CD4-positive, alpha-beta T cell treated with Interleukin-17A for 4 hours (primary cell): ENCODE measurements around the gene AUTS2.
"Not testable (repeated sequence)": the region's sequence is repeated elsewhere in the genome, so short reads cannot be mapped to it uniquely, and the experiment has no call there.

Source experiments
- DNase-seq: peaks from one replicate; pipeline ENCODE4 v3.0.0-alpha.2; 2020; ENCODE audit warnings: mixed read lengths

The AUTS2 gene

DNA sequence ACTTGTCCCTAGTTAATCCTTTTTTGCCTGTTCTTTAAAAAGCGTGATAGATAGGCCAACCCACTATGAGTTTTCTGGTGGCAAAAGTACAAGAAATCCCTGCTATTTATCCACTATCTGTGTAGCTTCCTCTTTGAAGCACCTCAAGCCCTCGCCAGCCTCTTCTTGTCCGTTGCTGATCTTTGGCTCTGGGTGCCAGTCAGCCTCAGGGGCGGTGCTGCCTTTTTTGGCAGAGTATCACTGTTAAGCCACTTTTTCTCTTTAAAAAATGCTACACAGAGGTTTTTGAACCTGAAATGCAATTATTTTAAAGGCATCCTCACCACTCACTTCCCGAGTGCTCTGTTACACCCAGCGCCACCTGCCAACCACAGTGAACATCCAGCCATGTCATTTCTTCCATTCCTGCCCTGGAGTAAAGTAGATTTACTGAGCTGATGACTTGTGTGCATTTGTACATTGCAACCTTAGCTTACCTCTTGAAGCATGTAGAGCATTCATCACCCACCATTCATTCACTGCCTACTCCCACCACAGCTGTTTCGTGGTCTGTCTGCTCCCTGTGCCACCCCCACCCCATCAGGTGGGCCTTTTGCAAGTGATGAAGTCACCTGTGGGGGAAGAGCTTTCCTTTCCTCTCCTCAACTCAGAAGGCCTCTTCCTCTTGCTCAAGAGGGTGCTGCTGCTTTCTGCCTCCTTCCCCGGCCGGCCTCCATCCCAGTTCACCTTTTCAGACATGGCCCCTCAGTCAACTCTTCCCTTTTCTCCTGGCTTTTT lies 1119.5 kb downstream of the AUTS2 start:
- no peak for DNase-seq

DNA sequence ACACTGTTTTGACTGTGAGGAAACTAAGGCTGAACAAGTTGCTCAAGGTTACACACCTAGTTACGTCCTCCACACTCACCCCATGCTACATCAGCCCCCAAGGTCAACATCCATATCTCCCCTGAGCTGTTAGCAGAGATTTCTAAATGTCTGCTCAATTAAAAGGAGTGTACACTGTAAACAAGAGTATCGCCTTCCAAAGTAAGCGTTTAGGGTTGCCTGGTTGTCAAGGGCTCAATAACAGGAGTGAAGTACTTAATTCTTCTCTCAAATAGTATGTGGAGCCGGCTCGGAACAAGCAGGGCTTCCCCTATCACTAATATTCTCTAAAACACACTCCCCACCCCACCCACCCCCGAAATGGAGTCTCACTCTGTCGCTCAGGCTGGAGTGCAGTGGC lies 1120.8 kb downstream of the AUTS2 start:
- DNase-seq: no peak

- no peak for DNase-seq
These were observed 1122.1 kb downstream of the AUTS2 start for GRCh38 chr7:70720191-70720873.

- DNase-seq: no peak
These were observed 1123.2 kb downstream of the AUTS2 start for GRCh38 chr7:70721500-70721899.

DNA sequence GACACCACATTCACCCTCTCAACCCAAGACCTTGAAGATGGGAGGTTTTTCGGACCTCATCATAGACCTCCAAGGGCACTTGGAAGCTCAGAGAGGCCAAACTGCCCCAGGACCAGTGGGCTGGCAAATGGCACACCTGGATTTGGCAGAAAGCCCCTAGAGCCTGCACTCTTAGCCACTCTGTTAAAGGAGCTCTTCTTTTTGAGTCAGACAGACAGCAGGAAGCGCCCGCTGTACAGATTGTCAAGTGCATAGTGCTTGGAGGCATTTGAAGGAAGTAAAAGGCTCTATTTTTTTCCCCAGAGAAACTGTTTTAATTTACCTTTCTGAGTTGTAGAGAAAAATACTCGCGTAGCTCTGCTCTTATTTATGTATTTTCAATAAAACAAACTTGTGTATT lies 1125.1 kb downstream of the AUTS2 start:
- DNase-seq: no peak

- no peak for DNase-seq
These were observed 1127.2 kb downstream of the AUTS2 start for GRCh38 chr7:70725448-70725847.

- DNase-seq: no peak
These were observed 1128.0 kb downstream of the AUTS2 start for GRCh38 chr7:70726294-70726693.

DNA sequence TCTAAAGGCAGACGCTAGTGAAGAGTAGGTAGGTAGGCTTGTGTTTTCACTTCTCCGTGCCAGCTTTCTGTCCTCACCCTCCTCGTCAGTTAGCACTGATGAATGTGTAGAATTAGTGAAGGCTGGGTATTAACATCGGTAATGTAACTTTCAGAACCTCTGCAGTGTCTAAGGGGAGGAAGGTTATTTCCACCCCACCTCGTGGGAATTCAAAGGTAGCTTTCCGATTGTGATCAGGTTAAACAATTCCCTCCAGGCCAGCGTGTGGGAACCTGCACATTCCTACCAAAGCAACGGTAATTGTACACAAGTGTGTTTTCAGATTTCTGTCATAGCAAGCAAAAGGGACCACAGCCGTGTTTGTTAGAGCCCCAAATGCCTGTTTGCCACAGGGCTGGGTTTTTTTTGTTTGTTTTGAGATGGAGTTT lies 1128.7 kb downstream of the AUTS2 start:
- no peak for DNase-seq

DNA sequence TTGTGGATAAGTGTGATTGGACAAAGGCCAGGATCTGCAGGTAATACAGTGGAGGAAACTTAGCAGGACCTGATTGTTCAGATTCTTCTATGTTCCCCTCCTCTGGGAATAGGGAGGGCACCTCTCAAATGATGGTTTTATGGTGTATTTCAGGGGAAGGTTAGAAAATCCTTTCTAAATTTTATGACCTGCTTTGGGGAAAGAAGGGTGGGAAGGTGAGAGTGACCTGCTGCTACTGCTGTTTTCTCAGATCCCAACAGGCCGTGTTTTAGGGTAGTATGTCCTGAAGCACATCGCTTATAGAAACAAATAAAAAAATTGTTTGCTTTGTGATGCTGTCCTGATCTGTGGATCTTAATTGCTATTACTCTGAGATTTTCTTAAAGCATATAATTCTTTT lies 1129.6 kb downstream of the AUTS2 start:
- DNase-seq: no peak

GRCh38 chr7:70728872-70729552 lies 1130.7 kb downstream of the AUTS2 start:
- no peak for DNase-seq

- not testable (repeated sequence) for DNase-seq
These were observed 1131.4 kb downstream of the AUTS2 start for GRCh38 chr7:70729553-70730157.

DNA sequence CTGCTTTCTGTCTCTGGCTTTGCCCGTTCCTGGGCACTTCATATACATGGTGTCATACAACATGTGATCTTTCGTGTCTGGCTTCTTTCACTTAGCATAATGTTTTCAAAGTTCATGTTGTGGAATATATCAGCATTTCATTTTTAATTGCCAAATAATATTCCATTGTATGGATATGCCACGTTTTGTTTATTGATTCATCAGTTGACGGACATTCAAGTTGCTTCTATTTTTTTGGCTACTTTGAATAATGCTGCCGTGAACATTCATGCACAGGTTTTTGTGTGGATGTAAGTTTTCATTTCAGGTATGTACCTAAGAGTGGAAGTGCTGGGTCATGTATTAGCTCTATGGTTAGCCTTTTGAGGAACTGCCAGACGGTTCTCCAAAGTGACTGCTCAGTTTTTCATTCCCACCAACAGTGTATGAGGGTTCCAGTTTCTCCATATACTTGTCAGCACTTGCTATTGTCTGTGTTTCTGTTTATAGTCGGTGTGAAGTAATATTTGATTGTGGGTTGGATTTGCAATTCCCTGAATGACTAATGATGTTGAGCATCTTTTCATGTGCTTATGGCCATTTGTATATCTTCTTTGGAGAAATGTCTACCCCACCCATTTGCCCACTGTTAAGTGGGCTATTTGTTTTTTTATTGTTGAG lies 1132.3 kb downstream of the AUTS2 start:
- DNase-seq: no peak

DNA sequence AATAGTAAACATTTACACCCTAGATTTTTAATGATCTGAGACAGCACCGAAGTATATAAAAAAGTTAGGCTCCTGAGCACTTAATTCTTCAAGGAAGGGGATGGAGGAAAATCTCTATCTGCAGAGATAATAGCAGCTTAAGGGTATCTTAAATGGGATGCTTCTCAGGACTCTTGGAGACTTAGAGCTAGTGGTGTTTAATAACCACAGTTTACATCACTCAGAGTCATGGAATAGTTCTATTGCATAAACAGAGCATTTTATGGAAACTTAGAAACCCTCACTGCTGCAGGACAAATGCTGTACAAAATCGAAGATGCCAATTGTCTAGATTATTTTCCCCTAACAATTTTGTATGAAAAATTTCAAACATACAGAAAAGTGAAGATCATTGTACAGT lies 1134.8 kb downstream of the AUTS2 start:
- no peak for DNase-seq

- DNase-seq: no peak
These were observed 1136.1 kb downstream of the AUTS2 start for GRCh38 chr7:70734411-70734810.

GRCh38 chr7:70735313-70735712 lies 1137.0 kb downstream of the AUTS2 start:
- no peak for DNase-seq

GRCh38 chr7:70736715-70737460 lies 1138.6 kb downstream of the AUTS2 start:
- DNase-seq: no peak

DNA sequence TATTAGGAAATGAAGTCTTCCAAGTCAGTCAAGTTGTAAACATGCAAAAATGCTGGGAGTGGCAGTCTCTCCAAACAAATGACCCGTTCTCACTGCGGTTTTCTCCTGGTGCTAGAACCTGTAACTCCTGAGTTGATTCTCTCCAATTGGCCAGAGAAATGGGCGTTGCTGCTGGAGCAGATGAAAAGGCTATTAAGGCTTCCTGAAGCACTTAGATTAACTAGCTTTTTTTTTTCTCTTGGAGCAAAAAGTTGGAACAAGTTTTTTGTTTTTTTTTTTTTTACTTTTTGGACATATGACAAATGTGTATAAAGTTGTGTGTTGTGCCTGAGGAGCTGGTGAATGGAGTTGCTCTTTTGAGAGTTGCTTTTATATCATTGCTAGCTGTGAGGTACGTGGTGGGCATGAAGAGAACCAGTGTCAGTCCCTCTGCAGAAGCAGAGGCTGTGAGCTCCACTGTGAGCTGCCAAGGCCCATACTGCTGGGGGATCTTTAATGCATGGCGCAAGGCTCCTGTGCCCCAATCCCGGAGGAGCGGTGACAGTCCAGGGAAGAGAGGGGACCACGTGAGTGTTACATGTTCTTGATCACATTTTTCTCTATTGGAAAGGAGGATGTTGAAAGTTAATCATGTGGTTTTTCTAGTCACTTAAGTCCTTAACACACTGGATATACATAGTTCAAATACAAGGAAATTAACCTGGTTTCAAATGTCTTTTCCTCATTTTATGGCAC lies 1140.0 kb downstream of the AUTS2 start:
- DNase-seq: no peak

DNA sequence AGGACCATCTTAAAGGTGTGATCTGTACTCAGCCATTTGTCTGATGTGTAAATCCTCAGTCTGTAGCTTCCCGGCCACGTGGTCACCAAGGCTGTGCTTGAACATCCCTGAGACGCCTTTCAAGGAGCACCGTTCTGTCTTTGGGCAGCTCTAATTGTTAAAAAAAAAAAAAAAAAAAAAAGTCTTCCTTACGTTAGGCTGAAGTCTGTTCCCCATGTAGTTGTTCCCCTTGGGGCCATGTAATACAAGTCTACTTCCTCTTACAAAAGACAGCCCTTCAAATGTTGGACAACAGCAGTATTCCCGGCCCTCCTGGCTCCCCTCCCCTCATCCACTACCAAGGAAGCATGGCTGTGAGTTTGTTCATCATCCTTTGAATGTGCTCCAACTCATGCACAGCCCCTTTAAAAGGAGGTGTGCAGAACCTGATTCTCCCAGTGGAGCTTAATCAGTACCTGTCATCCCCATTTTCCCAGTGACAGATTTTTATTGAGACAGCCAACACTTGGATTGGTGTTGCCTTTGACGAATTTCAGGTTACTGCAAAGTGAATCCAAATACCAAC lies 1141.5 kb downstream of the AUTS2 start:
- DNase-seq: no peak

- no peak for DNase-seq
These were observed 1143.4 kb downstream of the AUTS2 start for GRCh38 chr7:70741666-70742065.

DNA sequence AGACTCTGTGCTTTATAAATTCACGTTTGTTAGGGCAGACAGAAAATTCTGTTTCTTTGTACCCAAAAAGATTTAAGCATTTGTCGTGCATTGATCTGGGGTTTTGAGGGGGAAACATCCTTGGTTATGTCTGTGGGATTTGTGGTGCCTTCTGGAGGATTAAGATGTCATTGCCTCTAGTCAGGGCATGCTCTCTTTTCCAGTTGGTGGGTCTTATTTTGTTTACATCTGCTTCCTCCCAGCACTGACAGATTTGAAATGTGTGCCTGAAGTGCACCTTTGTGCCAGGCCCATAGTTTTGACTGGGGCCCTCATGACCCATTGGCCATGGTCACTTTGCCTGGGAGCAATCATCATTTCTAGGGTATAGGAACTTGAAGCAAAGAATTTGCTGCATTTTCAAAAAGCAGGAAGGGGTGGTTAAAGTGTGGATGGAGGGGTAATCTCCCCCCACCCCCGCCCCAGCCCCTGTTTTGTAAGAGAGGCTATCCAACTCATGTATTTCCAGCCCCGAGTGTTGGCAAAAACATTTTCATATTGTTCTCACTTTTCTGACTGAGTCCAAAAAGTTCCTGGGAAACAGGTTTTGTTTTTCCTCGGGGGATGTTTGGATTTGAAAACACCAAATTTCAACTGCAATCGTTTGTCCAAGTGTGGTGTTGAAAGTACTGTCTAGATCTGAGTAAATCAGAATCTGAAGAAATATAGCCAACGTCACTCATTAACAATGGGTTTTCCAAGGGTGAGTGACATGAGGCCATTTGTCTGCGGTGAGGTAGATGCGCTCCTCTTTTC lies 1145.5 kb downstream of the AUTS2 start:
- DNase-seq: no peak
